KOPT-K1 (cell line): ENCODE data around the gene UCHL5.
A peak's percentile ranks its signal among the peaks of the same experiment; 100 is the strongest.
"Not testable (repeated sequence)": the region's sequence is repeated elsewhere in the genome, so short reads cannot be mapped to it uniquely, and the experiment has no call there.

Experiments
- H3K27ac ChIP-seq: fragments of 200-600 bp; sonication (generic); 2 replicates; pipeline ENCODE4 v1.5.1; 2016; ENCODE audit warnings: antibody characterized with exemption, mild to moderate bottlenecking, low read depth, low read length; ENCODE audit not compliant: poor library complexity, severe bottlenecking
- H3K36me3 ChIP-seq: fragments of 200-600 bp; sonication (generic); 2 replicates; pipeline ENCODE4 v1.5.1; 2017; ENCODE audit warnings: antibody characterized with exemption, mild to moderate bottlenecking, low read length, moderate library complexity; ENCODE audit not compliant: insufficient read depth
- H3K9me3 ChIP-seq: fragments of 200-600 bp; sonication (generic); 2 replicates; pipeline ENCODE4 v1.5.1; 2017; ENCODE audit warnings: antibody characterized with exemption, low read length, mild to moderate bottlenecking; ENCODE audit not compliant: insufficient read depth, poor library complexity, severe bottlenecking

UCHL5 gene

GRCh38 chr1:193079187-193079586, 20.0 kb upstream of the UCHL5 start:
- Histone ChIP-seq H3K36me3 (peaks cover 83% of the 10 kb centered on the region), H3K9me3 (peaks cover 34% of the 10 kb centered on the region), H3K27ac (no peak overlapping the region)

DNA sequence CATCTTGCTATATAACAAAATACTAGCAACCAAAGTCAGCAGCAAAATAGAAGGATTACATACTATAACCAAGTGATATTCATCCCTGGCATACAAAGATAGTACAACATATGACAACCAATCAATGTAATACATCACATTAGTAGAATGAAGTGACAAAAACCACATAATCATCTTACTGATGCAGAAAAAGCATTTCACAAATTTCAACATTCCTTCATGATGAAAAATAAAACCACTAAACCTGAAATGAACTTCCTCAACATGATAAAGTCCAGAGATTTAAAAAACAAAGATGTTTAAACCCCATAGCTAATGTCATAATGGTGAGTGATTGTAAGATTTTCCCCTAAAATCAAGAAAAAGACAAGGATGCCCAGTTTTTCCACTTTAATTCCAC, 18.8 kb upstream of the UCHL5 start:
- Histone ChIP-seq H3K27ac (no peak overlapping the region), H3K9me3 (peaks cover 34% of the 10 kb centered on the region), H3K36me3 (peaks cover 71% of the 10 kb centered on the region)

GRCh38 chr1:193070942-193071341, 11.8 kb upstream of the UCHL5 start:
- no peak overlapping the region for H3K27ac ChIP-seq
- peaks cover 17% of the 10 kb centered on the region for H3K36me3 ChIP-seq
- no peaks in the 10 kb centered on the region for H3K9me3 ChIP-seq

DNA sequence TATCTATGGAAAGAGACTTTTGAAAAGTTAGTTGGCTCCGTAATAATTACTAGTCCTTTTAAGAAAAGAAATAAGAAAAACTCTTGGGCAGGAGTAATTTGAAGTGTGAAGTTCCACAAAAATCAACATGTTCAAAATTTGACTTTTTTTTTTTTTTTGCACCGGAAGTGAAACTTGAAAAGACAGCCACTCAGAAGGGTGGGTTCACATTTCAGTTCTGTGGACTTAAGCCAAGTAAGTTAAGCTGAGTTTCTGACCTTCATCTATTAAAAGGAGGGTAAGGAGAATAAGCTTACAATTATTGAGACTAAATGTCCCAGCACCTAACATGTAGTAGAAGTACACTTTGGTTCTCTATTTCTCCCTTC, 11.2 kb upstream of the UCHL5 start:
- H3K27ac ChIP-seq: no peak overlapping the region
- peaks cover 17% of the 10 kb centered on the region for H3K36me3 ChIP-seq
- H3K9me3 ChIP-seq: no peaks in the 10 kb centered on the region

DNA sequence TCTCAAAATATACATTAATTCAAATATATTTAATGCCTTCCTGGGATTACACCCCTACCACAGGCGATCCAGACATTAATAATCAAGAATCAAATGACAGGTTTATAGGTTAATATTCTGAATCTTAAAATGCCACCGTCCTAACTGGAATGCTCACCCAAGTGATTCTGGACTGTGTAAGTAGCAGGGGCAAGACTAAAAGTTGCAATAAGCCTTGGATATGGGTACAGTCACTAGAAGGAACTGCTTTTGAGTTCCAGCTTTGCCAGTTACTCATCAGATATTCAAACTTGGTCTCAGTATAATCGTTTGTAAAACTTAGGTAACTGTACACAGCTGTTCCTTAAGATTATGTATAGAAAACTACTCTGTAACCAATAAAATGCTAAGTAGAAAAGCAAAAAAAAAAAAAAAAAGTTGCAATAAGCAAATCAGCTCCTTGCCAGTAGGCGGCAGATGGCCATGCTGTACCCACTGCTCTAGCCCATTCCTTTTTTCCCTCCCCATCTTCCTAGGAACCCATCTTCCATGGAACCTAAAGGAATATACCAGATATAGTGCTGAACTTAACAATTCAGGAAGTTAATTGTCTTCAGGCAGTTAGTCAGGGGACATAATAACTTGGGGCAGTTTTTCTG, 10.7 kb upstream of the UCHL5 start:
- Histone ChIP-seq H3K9me3 (no peaks in the 10 kb centered on the region), H3K36me3 (peaks cover 15% of the 10 kb centered on the region), H3K27ac (no peak overlapping the region)

DNA sequence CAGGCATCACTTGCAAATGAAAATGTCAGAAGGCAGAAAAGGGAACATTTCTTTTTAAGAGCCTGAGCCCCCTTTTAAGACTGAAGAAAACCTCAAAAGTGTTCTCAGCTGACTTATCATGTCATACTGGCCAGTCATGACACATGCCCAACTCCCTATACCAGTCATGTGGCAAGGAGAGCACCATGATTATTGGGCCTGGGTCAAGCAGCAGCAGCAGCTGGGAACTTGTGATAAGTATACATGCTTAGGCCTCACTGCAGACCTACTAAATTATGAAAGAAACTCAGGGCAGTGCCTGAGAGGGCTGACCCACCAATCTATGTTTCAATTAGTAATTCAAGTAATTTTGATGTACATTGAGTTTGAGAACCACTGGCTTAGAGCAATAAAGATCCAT, 8.9 kb upstream of the UCHL5 start:
- Histone ChIP-seq H3K36me3 (peaks cover 13% of the 10 kb centered on the region; the same call in 1 of the 2 replicates), H3K9me3 (no peaks in the 10 kb centered on the region), H3K27ac (no peak overlapping the region)

DNA sequence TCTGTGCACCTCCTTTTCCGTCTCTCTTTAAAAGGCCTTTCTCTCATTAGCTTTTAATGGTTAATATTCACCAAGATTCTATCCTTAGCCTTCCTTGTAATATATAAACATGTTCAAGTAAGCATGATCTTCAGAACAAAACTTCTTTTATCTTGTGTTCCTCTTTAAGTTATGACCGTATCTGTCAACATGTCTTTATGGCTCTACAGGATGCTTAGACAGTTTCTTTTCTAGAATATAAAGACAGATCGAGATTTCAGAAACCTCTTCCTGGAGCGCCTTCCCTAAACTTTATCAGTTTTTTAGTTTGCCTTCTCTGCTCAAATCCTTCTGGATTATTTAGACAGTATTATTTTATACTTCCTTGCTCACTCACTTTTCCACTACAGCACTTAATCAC, 7.4 kb upstream of the UCHL5 start:
- Histone ChIP-seq H3K27ac (no peak overlapping the region), H3K9me3 (no peaks in the 10 kb centered on the region), H3K36me3 (peaks cover 13% of the 10 kb centered on the region; the same call in 1 of the 2 replicates)

- H3K9me3 ChIP-seq: no peaks in the 10 kb centered on the region
- peaks cover 13% of the 10 kb centered on the region; the same call in 1 of the 2 replicates for H3K36me3 ChIP-seq
- H3K27ac ChIP-seq: no peak overlapping the region
These were observed 6.8 kb upstream of the UCHL5 start for GRCh38 chr1:193065954-193066353.

DNA sequence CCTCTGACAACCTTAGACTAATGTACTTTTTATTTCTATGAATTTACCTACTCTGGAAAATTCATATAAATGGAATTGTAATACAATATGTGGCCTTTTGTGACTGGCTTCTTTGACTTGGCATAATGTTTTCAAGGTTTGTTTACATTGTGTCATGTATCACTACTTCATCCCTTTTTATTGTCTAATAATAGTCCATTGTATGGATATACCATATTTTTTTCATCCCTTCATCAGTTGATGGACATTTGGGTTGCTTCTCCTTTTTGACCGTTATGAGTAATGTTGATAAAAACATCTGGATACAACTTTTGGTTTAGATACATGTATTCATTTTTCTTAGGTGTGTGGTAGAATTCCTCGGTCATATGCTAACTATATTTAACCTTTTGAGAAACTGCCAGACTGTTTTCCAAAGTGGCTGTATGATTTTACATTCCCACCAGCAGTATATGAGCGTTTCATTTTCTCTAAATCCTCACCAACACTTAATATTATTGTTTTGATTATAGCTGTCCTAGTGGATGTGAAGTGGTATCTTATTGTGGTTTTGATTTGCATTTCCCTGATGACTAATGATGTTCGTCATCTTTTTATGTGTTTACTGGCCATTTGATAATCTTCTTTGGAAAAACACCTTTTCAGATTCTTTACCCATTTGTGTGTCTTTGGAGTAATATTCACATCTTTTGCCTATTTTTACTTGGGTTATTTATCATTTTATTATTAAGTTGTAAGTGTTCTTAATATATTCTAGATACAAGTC, 3.7 kb upstream of the UCHL5 start:
- Histone ChIP-seq H3K36me3 (no peaks in the 10 kb centered on the region), H3K27ac (no peak overlapping the region), H3K9me3 (no peaks in the 10 kb centered on the region)

GRCh38 chr1:193060938-193061337, 1.8 kb upstream of the UCHL5 start:
- Histone ChIP-seq H3K36me3 (no peaks in the 10 kb centered on the region), H3K27ac (peak overlapping the region; percentile 88), H3K9me3 (no peaks in the 10 kb centered on the region)

DNA sequence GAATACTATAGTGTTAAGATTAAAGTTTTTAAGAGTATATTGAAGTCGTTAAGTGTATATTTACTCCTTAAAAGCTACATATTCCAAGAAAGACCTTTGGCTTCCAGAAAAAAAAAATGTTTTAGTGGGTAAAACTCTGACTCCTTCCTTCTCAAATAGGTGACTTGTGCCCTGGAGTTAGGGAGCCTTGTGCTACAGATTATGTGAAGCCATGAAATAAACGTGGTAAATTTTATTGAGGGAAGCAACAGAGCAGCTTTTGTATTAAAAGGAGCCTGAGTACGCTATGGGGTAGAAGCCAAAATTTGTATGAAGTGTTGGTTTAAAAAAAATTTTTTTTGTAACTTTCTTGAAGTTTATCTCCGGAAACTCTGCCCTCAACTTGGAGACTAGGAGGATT, 1.2 kb upstream of the UCHL5 start:
- Histone ChIP-seq H3K27ac (peak overlapping the region; percentile 88), H3K9me3 (no peaks in the 10 kb centered on the region), H3K36me3 (no peaks in the 10 kb centered on the region)

DNA sequence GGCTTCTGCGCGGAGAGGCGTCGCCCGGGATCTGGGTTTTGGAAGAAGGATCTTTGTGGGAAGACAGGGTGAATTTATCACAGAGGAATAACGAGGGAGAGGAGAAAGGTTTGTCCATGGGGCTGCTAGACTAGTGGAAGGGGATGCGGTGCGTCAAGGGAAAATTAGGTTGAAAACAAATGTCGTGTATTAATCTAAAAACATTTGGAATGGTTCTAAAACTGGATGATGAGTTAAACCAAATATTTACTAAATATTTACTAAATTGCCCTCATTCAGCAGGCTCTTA, 899 bp upstream of the UCHL5 start:
- peak overlapping the region; percentile 88 for H3K27ac ChIP-seq
- H3K9me3 ChIP-seq: no peaks in the 10 kb centered on the region
- peaks cover 3% of the 10 kb centered on the region; the same call in 1 of the 2 replicates for H3K36me3 ChIP-seq

- no peaks in the 10 kb centered on the region for H3K9me3 ChIP-seq
- peak overlapping the region; percentile 88 for H3K27ac ChIP-seq
- H3K36me3 ChIP-seq: peaks cover 13% of the 10 kb centered on the region
These were observed 455 bp downstream of the UCHL5 start for GRCh38 chr1:193058529-193059281.

DNA sequence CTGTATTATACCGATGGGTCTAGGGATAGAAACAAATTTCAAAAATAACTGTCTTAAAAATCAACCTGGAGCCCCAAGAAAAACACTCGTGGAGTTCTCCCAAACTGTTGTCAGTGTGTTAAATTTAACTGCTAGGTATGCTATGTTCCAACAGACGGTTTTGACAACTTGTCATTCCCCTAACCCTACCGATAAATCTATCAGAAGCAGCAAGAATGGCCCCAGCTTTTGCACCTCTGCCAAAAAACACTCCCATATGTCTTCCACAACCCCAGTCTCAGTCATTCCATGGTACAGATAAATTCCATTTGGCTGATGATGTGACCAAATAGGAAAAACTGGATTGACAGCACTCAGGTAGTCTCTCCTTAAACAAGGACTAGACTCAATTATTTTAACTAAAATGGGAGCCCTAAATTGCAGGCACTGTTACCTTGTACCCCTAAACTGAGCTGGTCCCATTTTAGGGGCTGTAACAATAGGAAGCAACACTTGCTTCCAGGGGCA, 4.9 kb downstream of the UCHL5 start:
- Histone ChIP-seq H3K9me3 (no peaks in the 10 kb centered on the region), H3K27ac (no peak overlapping the region), H3K36me3 (peaks cover 39% of the 10 kb centered on the region)

GRCh38 chr1:193048913-193049312, 10.2 kb downstream of the UCHL5 start:
- H3K36me3 ChIP-seq: peaks cover 77% of the 10 kb centered on the region
- not testable (repeated sequence) for H3K9me3 ChIP-seq, H3K27ac ChIP-seq
